ENCODE data around the gene DDX41. TPM values are rescaled to one million over a fixed set of nuclear protein-coding genes. Genes with fewer than 3 reads are reported as not detected.

Gene DDX41
- total RNA-seq, 2 donors from 2014 or later: 116 to 149 TPM

- no peak overlapping the region for H3K4me3 Mint-ChIP-seq
- H3K9me3 Mint-ChIP-seq: no peaks in the 10 kb centered on the region
- H3K27ac Mint-ChIP-seq: no peak overlapping the region
- ATAC-seq (replicated peaks): no peak
- H3K36me3 Mint-ChIP-seq (ENCODE audit: low read depth): peaks cover 64% of the 10 kb centered on the region
- peaks cover 13% of the 10 kb centered on the region for H3K4me1 Mint-ChIP-seq
- H3K27me3 Mint-ChIP-seq: no peaks in the 10 kb centered on the region
Measured at GRCh38 chr5:177511796-177512675, 4.7 kb downstream of the DDX41 start.

DNA sequence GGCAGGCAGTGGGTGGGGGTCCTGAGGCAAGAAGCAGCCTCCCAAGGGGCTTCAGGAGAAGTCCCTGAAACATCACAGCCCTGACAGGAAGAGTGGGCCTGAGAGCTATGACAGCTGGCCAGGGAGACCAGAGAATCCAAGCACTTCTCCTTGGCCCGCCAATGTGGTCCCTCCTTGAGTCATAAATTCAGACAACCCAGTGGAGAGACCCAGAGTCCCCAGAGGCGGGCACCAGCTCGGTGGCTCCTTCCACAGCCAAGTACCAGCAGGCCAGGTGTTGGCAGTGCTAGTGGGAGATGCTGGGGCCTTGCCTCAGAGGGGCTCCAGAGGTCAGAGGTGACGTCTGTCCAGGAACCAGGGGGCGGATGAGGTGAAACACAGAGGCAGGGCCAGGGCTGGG is 5.6 kb downstream of the DDX41 start:
- no peak for ATAC-seq (replicated peaks)
- H3K27me3 Mint-ChIP-seq: no peaks in the 10 kb centered on the region
- H3K36me3 Mint-ChIP-seq (ENCODE audit: low read depth): peaks cover 55% of the 10 kb centered on the region
- H3K4me3 Mint-ChIP-seq: no peak overlapping the region
- H3K4me1 Mint-ChIP-seq: peaks cover 9% of the 10 kb centered on the region
- H3K27ac Mint-ChIP-seq: no peak overlapping the region
- no peaks in the 10 kb centered on the region for H3K9me3 Mint-ChIP-seq

DNA sequence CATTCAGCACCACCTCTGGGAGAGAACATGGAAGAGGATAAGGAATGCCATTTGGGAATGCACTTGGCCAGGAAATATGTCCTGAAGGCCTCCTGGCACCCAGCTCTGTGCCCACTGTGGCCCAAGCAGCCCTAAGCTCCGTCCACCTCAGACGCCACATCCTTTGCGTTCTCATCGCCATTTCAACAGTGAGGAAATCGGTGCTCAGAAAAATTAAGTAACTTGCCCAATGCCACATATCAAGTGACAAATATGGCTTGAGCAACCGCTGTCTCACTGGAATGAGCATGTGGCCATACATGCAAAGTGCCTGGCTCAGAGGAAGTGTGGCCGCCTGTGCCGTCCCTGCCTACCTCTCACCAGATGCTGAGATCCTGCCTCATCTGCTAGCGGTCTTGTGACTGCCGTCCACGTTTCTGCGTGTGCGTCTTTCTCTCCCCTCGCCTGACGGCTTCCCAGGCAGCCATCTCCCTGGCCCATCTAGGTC is 6.2 kb downstream of the DDX41 start:
- Mint-ChIP-seq H3K4me3 (no peak overlapping the region), H3K9me3 (no peaks in the 10 kb centered on the region), H3K36me3 (ENCODE audit: low read depth) (peaks cover 50% of the 10 kb centered on the region), H3K27me3 (no peaks in the 10 kb centered on the region), H3K4me1 (peaks cover 6% of the 10 kb centered on the region), H3K27ac (no peak overlapping the region)
- ATAC-seq (replicated peaks): no peak

DNA sequence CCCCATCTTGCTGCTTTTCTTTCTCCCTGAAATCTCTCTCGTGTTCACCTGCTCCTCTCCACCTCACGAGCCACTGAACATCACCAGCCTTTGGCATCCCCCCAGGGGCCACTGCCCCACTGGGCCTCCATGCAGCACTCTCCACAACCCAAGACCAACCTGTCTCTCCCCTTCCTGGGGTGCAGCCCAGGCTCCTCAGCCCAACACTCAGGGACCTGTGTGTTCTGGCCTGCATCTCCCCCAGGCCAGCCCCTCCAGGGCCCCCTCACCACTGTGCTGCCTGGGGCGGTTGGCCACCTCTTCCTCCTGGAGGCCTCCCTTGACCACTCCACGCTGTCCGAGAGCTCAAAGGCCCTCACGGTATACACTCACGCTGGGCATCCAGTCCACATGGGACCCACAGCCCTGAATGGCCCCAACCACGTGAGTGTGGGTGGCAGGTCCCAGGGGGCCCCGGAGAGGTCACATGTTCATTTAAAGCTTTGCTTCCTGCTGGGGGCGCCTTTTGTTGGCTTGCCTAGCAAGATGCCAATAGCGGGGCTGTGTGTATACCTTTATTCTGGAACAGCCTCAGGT is 6.7 kb downstream of the DDX41 start:
- Mint-ChIP-seq H3K4me1 (peaks cover 4% of the 10 kb centered on the region), H3K27ac (no peak overlapping the region), H3K27me3 (no peaks in the 10 kb centered on the region), H3K4me3 (no peak overlapping the region), H3K9me3 (no peaks in the 10 kb centered on the region), H3K36me3 (ENCODE audit: low read depth) (peaks cover 44% of the 10 kb centered on the region)
- ATAC-seq (replicated peaks): no peak

GRCh38 chr5:177509381-177509951 is 7.3 kb downstream of the DDX41 start, which contains the start of gene DOK3:
TSS of gene DOK3 (minus strand) at chr5:177509826. CDS start at chr5:177509540, 286 bp downstream.
- H3K36me3 Mint-ChIP-seq (ENCODE audit: low read depth): peaks cover 38% of the 10 kb centered on the region
- no peaks in the 10 kb centered on the region for H3K9me3 Mint-ChIP-seq
- no peak within 1 kb of the TSS for H3K27ac Mint-ChIP-seq
- no peak within 1 kb of the TSS for H3K4me3 Mint-ChIP-seq
- H3K4me1 Mint-ChIP-seq: peaks cover 4% of the 10 kb centered on the region
- H3K27me3 Mint-ChIP-seq: no peaks in the 10 kb centered on the region
- no peak for ATAC-seq (replicated peaks)

GRCh38 chr5:177508837-177509236 is 7.9 kb downstream of the DDX41 start:
- no peaks in the 10 kb centered on the region for H3K9me3 Mint-ChIP-seq
- H3K4me1 Mint-ChIP-seq: peaks cover 1% of the 10 kb centered on the region
- ATAC-seq (replicated peaks): no peak
- no peak overlapping the region for H3K27ac Mint-ChIP-seq
- H3K4me3 Mint-ChIP-seq: no peak overlapping the region
- H3K27me3 Mint-ChIP-seq: no peaks in the 10 kb centered on the region
- peaks cover 32% of the 10 kb centered on the region for H3K36me3 Mint-ChIP-seq (ENCODE audit: low read depth)

- no peaks in the 10 kb centered on the region for H3K27me3 Mint-ChIP-seq
- no peaks in the 10 kb centered on the region for H3K4me1 Mint-ChIP-seq
- no peak for ATAC-seq (replicated peaks)
- no peaks in the 10 kb centered on the region for H3K9me3 Mint-ChIP-seq
- no peak overlapping the region for H3K27ac Mint-ChIP-seq
- H3K36me3 Mint-ChIP-seq (ENCODE audit: low read depth): peaks cover 26% of the 10 kb centered on the region
- H3K4me3 Mint-ChIP-seq: no peak overlapping the region
Measured at GRCh38 chr5:177508221-177508611, 8.5 kb downstream of the DDX41 start.

DNA sequence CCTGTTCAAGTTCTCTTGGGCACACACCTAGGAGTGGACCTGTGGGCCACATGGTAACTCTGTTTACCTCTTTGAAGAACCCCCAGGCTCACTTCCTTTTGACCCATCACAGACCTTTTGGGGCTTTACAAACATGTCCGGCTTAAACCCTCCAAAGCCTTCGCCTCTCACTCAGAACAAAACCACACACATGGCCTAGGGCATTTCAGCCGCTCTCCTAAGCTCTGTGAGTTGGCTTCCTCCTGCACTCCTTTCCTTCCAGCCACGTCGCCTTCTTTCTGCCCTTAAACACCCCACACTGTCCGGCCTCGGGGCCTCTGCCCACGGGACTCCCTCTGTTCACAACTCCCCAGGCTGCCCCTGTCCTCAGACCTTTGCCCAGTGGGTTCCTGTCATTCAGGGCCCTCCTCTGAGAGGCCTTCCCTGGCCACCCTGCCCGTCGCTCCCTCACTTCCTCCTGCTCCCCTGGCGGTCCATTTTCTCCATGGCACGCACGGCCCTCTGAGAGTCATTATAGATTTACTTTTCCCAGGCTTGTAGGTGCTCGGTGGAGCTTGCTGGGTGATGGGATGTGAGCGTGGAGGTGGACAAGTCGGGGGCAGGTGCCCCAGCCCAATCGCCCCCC is 9.1 kb downstream of the DDX41 start:
- Mint-ChIP-seq H3K4me1 (no peaks in the 10 kb centered on the region), H3K27me3 (no peaks in the 10 kb centered on the region), H3K9me3 (no peaks in the 10 kb centered on the region), H3K4me3 (no peak overlapping the region), H3K36me3 (ENCODE audit: low read depth) (peaks cover 21% of the 10 kb centered on the region), H3K27ac (peak overlapping the region; percentile 25)
- no peak for ATAC-seq (replicated peaks)

DNA sequence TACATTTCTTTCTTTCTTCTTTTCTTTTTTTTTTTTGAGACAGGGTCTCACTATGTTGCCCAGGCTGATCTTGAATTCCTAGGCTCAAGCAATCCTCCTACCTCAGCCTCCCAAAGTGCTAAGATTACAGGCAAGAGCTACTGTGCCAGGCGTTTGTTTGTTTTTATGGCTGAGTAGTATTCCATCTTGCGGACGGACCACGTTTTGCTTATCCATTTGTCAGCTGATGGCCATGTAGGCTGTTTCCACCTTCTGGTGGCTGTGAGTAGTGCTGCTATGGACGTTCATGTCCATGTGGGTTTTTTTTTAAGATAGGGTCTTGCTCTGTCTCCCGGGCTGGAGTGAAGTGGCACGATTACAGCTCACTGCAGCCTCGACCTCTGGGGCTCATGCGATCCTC is 9.6 kb downstream of the DDX41 start:
- peak overlapping the region; percentile 25 for H3K27ac Mint-ChIP-seq
- H3K4me1 Mint-ChIP-seq: no peaks in the 10 kb centered on the region
- no peaks in the 10 kb centered on the region for H3K27me3 Mint-ChIP-seq
- no peak for ATAC-seq (replicated peaks)
- H3K36me3 Mint-ChIP-seq (ENCODE audit: low read depth): peaks cover 15% of the 10 kb centered on the region
- no peaks in the 10 kb centered on the region for H3K9me3 Mint-ChIP-seq
- H3K4me3 Mint-ChIP-seq: no peak overlapping the region

- no peaks in the 10 kb centered on the region for H3K4me1 Mint-ChIP-seq
- no peaks in the 10 kb centered on the region for H3K36me3 Mint-ChIP-seq (ENCODE audit: low read depth)
- no peaks in the 10 kb centered on the region for H3K9me3 Mint-ChIP-seq
- no peak overlapping the region for H3K4me3 Mint-ChIP-seq
- ATAC-seq (replicated peaks): no peak
- H3K27ac Mint-ChIP-seq: no peak overlapping the region
- no peaks in the 10 kb centered on the region for H3K27me3 Mint-ChIP-seq
Measured at GRCh38 chr5:177505075-177505474, 11.7 kb downstream of the DDX41 start.

GRCh38 chr5:177504086-177505056 is 12.4 kb downstream of the DDX41 start:
- H3K27me3 Mint-ChIP-seq: no peaks in the 10 kb centered on the region
- H3K4me3 Mint-ChIP-seq: no peak overlapping the region
- ATAC-seq (replicated peaks): no peak
- H3K4me1 Mint-ChIP-seq: no peaks in the 10 kb centered on the region
- no peaks in the 10 kb centered on the region for H3K36me3 Mint-ChIP-seq (ENCODE audit: low read depth)
- H3K27ac Mint-ChIP-seq: no peak overlapping the region
- no peaks in the 10 kb centered on the region for H3K9me3 Mint-ChIP-seq

DNA sequence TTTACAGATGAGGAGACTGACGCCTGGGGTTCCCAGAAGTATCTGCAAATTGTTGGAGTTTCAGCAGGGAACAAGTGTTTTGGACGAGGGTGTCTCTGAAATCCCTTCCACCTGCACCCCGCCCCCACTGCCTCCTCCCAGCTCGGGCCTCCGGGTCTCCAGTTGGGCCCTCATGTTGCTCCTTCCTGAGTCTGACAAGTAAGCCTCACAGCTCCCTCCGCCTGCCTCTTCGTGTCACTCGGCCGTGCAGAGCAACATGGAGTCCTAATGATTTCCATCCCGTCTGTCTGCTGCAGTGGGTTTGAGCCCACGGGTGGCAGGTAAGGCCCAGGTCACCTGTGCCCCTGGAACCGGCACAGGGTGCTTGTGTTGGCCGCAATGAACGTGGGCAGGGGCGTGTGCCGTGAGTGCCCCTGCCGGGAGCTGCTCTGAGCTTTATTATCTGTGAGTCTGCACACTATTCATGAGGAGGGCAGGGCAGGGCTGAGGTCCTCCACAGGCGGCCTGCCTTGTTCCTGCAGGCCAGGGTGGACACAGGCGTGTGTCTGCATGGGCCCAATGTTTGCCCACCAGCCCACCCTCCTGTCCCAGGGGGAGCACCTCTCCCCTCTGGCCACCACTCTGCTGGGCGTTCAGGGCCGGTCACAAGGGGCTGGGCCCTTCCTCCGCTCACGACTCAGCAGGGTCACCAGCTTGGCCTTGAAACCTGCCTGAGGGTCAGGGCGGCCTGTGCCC is 13.2 kb downstream of the DDX41 start:
- Mint-ChIP-seq H3K9me3 (no peaks in the 10 kb centered on the region), H3K36me3 (ENCODE audit: low read depth) (no peaks in the 10 kb centered on the region), H3K4me1 (peaks cover 5% of the 10 kb centered on the region), H3K27ac (no peak overlapping the region), H3K4me3 (no peak overlapping the region), H3K27me3 (no peaks in the 10 kb centered on the region)
- ATAC-seq (replicated peaks): no peak

- no peaks in the 10 kb centered on the region for H3K36me3 Mint-ChIP-seq (ENCODE audit: low read depth)
- H3K9me3 Mint-ChIP-seq: no peaks in the 10 kb centered on the region
- peaks cover 8% of the 10 kb centered on the region for H3K4me1 Mint-ChIP-seq
- no peak for ATAC-seq (replicated peaks)
- H3K4me3 Mint-ChIP-seq: no peak overlapping the region
- no peak overlapping the region for H3K27ac Mint-ChIP-seq
- no peaks in the 10 kb centered on the region for H3K27me3 Mint-ChIP-seq
Measured at GRCh38 chr5:177502886-177503285, 13.9 kb downstream of the DDX41 start.
